Activated naive CD4-positive, alpha-beta T cell treated with anti-CD3 and anti-CD28 coated beads for 36 hours (primary cell): ENCODE measurements around the gene MIER1. TPM values are rescaled to one million over a fixed set of nuclear protein-coding genes. Genes with fewer than 3 reads are reported as not detected.

Source experiments
- total RNA-seq, 2 experiments: library from RNA; stranded (reverse); gene quantifications; one replicate each; pipeline ENCODE4 v1.2.3, GENCODE V29; 2021

The MIER1 gene
- total RNA-seq, 2 experiments from 2014 or later, result 56.5 to 58.3 TPM

Other genes with a start within 250 kb of the MIER1 start
- gene DYNLT5, start 172.5 kb upstream of the MIER1 start, total RNA-seq, result not detected
- not detected for gene INSL5, start 123.7 kb upstream of the MIER1 start, total RNA-seq
- gene DNAI4, start 134 bp upstream of the MIER1 start, total RNA-seq, result 1 to 10 TPM in 1 of 2 experiments, under 1 TPM in 1; 0.83 to 1.5 TPM
- gene SLC35D1, start 129.2 kb downstream of the MIER1 start, total RNA-seq, result 10 to 100 TPM; 10.5 to 11.1 TPM
- under 1 TPM in 1 of 2 experiments, not detected in 1; 0.25 TPM for gene C1orf141, start 210.0 kb downstream of the MIER1 start, total RNA-seq
- 10 to 100 TPM; 12.2 to 14.9 TPM for gene IL23R, start 241.5 kb downstream of the MIER1 start, total RNA-seq